Natural killer cell (primary cell): Measurements from ENCODE around the gene BCL2A1. TPM values are rescaled to one million over a fixed set of nuclear protein-coding genes. Genes with fewer than 3 reads are reported as not detected.
"Not testable (repeated sequence)": the region's sequence is repeated elsewhere in the genome, so short reads cannot be mapped to it uniquely, and the experiment has no call there.

Experiments used
- ATAC-seq, 3 donors: fragments of 150-1000 bp in 2 of 3; fragments of 200-7000 bp in 1 of 3; cut with Tn5 transposase; 1 replicate in 1 of 3; 2 replicates in 2 of 3; pipeline ENCODE4 v1.10.0; 2021; ENCODE audit warnings: mild to moderate bottlenecking in 2 of 3, moderate library complexity in 2 of 3
- DNase-seq, 2 donors: peaks; one replicate each; pipeline versions ENCODE4 v3.0.0 to v3.0.0-alpha.2; 2013 to 2021; ENCODE audit warnings: mixed read lengths in 1 of 2
- H3K27ac ChIP-seq: one replicate; pipeline ENCODE4 v1.5.1; 2013; ENCODE audit warnings: mild to moderate bottlenecking, low read length
- H3K27me3 ChIP-seq: one replicate; pipeline ENCODE4 v1.6.1; 2013; ENCODE audit warnings: low read length; ENCODE audit not compliant: control insufficient read depth, insufficient read depth
- H3K36me3 ChIP-seq: one replicate; pipeline ENCODE4 v1.6.1; 2013; ENCODE audit warnings: low read length; ENCODE audit not compliant: control insufficient read depth, insufficient read depth
- H3K4me1 ChIP-seq: one replicate; pipeline ENCODE4 v1.6.1; 2013; ENCODE audit warnings: low read length; ENCODE audit not compliant: control insufficient read depth, insufficient read depth
- H3K4me3 ChIP-seq: one replicate; pipeline ENCODE4 v1.5.1; 2013; ENCODE audit warnings: low read length
- H3K9me3 ChIP-seq: one replicate; pipeline ENCODE4 v1.6.1; 2013; ENCODE audit warnings: low read length; ENCODE audit not compliant: control insufficient read depth, insufficient read depth
- H3K27ac Mint-ChIP-seq, 2 donors: one replicate each; pipeline ENCODE4 v1.8.0; 2022; ENCODE audit warnings: mild to moderate bottlenecking in 2 of 2, mixed read lengths in 2 of 2, moderate library complexity in 1 of 2
- H3K27me3 Mint-ChIP-seq, 2 donors: one replicate each; pipeline ENCODE4 v1.8.0; 2022; ENCODE audit warnings: low read depth in 2 of 2, mixed read lengths in 2 of 2
- H3K36me3 Mint-ChIP-seq: one replicate; pipeline ENCODE4 v1.8.0; 2022; ENCODE audit warnings: mixed read lengths
- H3K4me1 Mint-ChIP-seq, 2 donors: one replicate each; pipeline ENCODE4 v1.8.0; 2022; ENCODE audit warnings: mixed read lengths in 2 of 2
- H3K4me3 Mint-ChIP-seq: one replicate; pipeline ENCODE4 v1.8.0; 2022; ENCODE audit warnings: mild to moderate bottlenecking, moderate library complexity, mixed read lengths
- H3K9me3 Mint-ChIP-seq, 2 donors: one replicate each; pipeline ENCODE4 v1.8.0; 2022; ENCODE audit warnings: mixed read lengths in 2 of 2
- WGBS: methylation state at CpG from one replicate; pipeline ENCODE4 v1.1.7; 2013; ENCODE audit warnings: missing lambda C conversion rate; ENCODE audit not compliant: insufficient coverage; 5-methylcytosine and 5-hydroxymethylcytosine counted together
- intact Hi-C: fragments of 100-400 bp; cut with micrococcal nuclease; formaldehyde crosslinking; loops from one replicate; pipeline ENCODE4 v1.14.2; 2022
- total RNA-seq, 4 donors: library from RNA; stranded (reverse); fragments of 120-200 nt in 1 of 4; gene quantifications; one replicate each; pipeline versions ENCODE4 v1.2.3 to v1.2.4, GENCODE V29; 2013 to 2022
- TF ChIP-seq, protein P1 (sequence below): fragments of 200-600 bp; IDR thresholded peaks from one replicate; pipeline ENCODE4 v1.8.0; 2022; ENCODE audit warnings: antibody characterized with exemption

Gene BCL2A1
- total RNA-seq, 3 donors from 2014 or later (not counting 1 experiment from before 2014, with no cell fraction given) = 16.5 to 61.3 (median 42.2) TPM

DNA sequence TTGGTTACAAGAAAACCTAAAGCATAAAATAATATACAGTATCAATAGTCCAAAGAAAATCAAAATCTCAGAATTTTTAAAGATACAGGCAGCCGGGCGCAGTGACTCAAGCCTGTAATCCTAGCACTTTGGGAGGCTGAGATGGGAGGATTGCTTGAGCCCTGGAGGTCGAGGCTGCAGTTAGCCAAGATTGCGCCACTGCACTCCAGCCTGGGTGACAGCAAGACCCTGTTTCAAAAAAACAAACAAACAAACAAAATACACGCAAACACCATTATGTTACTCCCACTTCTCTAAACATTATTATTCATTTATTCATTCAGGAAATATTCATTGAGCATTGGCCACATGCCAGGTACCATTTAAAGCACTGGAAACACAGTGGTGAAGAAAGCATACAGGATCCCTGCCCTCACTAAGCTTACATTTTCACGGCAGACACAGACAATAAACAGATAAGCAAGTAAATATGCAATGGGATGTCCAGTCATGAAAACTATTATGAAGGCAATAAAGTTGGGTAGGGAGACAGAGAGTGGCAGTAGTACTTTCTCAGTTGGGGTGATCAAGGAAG lies 6.7 kb downstream of the BCL2A1 start:
- peaks cover 17% of the 10 kb centered on the region for H3K4me1 ChIP-seq
- H3K4me1 Mint-ChIP-seq = peaks cover 16 to 30% of the 10 kb centered on the region in 2 donors
- no peak overlapping the region for H3K4me3 ChIP-seq
- H3K27me3 Mint-ChIP-seq = no peaks in the 10 kb centered on the region
- no peaks in the 10 kb centered on the region for H3K27me3 ChIP-seq
- intact Hi-C loops = no loop called here
- no peaks in the 10 kb centered on the region for H3K9me3 Mint-ChIP-seq
- H3K36me3 Mint-ChIP-seq = no peaks in the 10 kb centered on the region
- H3K27ac Mint-ChIP-seq = peak overlapping the region in 1 of 2 donors; percentile 51
- DNase-seq = no peak
- no peak overlapping the region for H3K27ac ChIP-seq
- no peaks in the 10 kb centered on the region for H3K36me3 ChIP-seq
- no peak for ATAC-seq
- H3K9me3 ChIP-seq = no peaks in the 10 kb centered on the region
- H3K4me3 Mint-ChIP-seq = no peak overlapping the region
- 99% methylated on average over 6 of the region's 6 CpGs for WGBS
- TF ChIP-seq, protein P1, sequence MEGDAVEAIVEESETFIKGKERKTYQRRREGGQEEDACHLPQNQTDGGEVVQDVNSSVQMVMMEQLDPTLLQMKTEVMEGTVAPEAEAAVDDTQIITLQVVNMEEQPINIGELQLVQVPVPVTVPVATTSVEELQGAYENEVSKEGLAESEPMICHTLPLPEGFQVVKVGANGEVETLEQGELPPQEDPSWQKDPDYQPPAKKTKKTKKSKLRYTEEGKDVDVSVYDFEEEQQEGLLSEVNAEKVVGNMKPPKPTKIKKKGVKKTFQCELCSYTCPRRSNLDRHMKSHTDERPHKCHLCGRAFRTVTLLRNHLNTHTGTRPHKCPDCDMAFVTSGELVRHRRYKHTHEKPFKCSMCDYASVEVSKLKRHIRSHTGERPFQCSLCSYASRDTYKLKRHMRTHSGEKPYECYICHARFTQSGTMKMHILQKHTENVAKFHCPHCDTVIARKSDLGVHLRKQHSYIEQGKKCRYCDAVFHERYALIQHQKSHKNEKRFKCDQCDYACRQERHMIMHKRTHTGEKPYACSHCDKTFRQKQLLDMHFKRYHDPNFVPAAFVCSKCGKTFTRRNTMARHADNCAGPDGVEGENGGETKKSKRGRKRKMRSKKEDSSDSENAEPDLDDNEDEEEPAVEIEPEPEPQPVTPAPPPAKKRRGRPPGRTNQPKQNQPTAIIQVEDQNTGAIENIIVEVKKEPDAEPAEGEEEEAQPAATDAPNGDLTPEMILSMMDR = no peak

DNA sequence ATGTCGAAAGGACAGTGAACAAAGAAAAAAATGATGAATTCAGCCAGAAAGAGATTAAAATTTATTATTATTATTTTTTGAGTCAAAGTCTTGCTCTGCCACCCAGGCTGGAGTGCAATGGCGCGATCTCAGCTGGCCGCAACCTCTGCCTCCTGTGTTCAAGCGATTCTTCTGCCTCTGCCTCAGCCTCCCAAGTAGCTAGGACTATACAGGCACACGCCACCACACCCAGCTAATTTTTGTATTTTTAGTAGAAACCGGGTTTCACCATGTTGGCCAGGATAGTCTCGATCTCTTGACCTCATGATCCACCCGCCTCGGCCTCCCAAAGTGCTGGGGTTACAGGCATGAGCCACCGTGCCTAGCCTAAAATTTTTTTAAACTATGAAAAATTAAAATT lies 8.1 kb downstream of the BCL2A1 start:
- H3K27ac ChIP-seq, H3K9me3 ChIP-seq, H3K36me3 ChIP-seq, intact Hi-C loops, DNase-seq, H3K36me3 Mint-ChIP-seq, ATAC-seq, H3K27ac Mint-ChIP-seq, H3K4me3 ChIP-seq, H3K4me1 ChIP-seq, H3K27me3 ChIP-seq, H3K9me3 Mint-ChIP-seq, H3K27me3 Mint-ChIP-seq, H3K4me3 Mint-ChIP-seq: not testable (repeated sequence)
- peaks cover 5 to 19% of the 10 kb centered on the region in 2 donors for H3K4me1 Mint-ChIP-seq
- WGBS = 99% methylated on average over 8 of the region's 11 CpGs

DNA sequence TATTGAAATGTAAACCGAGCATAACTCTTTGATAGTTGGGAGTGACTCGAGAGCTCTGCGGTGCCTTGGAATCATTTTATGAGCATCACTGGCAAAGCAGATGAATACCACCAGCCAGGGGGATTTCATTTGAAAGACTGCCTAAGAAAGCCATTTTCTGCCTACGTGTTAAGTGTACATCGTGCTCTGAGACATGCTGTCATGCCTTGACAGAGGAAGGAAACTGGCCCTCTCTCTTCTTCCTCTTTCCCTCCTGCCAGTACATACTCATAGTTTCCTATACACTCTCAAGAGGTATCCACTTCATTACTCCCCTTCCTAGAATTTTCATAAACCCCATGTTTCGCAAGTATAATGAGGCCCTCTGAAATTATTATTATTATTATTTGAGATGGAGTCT lies 8.8 kb downstream of the BCL2A1 start:
- TF ChIP-seq, protein P1 = no peak
- no peaks in the 10 kb centered on the region for H3K27me3 Mint-ChIP-seq
- peaks cover 3% of the 10 kb centered on the region for H3K4me1 ChIP-seq
- H3K27ac Mint-ChIP-seq = peak overlapping the region in 1 of 2 donors; percentile 57
- 72% methylated on average over 5 of the region's 6 CpGs for WGBS
- H3K36me3 ChIP-seq = no peaks in the 10 kb centered on the region
- H3K9me3 ChIP-seq = no peaks in the 10 kb centered on the region
- H3K27ac ChIP-seq = no peak overlapping the region
- H3K4me3 ChIP-seq = no peak overlapping the region
- intact Hi-C loops = no loop called here
- no peak overlapping the region for H3K4me3 Mint-ChIP-seq
- no peaks in the 10 kb centered on the region for H3K36me3 Mint-ChIP-seq
- no peaks in the 10 kb centered on the region for H3K9me3 Mint-ChIP-seq
- no peak for DNase-seq
- H3K27me3 ChIP-seq = no peaks in the 10 kb centered on the region
- ATAC-seq = peak in 1 of 3 donors; percentile 67
- peaks cover 0 to 15% of the 10 kb centered on the region in 2 donors for H3K4me1 Mint-ChIP-seq

DNA sequence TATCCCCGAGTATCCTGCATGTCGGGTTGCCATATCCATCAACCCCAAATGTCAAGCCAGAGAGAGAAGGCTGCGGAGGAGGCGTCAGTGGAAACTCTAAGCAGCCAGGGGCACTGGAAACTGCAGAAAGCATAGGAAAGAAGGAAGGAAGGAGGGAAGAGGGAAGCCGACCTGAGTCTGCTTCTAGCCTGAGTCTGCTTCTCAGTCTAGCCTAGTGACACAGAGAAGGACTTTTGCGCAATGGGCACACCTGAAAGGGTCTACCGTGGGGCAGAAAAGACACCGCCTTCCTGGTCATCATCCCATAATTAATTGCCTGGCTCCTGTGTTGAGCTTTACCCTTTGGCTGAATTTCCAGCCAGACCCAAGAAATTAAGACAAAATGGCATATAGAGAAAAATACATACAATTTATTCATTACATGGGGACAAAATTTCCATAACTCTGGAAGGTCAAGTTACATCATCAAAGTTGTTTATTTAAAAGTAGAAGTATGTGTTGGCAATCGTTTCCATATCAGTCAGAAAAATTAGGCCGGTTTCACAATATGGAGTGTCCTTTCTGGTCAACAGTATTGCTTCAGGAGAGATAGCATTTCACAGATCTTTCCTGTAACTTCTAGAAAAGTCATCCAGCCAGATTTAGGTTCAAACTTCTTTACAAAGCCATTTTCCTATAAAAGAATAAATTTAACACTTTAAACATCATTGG lies 10.3 kb downstream of the BCL2A1 start:
- TF ChIP-seq, protein P1 = no peak
- Mint-ChIP-seq H3K27me3 (no peaks in the 10 kb centered on the region), H3K4me3 (no peak overlapping the region), H3K36me3 (no peaks in the 10 kb centered on the region), H3K9me3 (no peaks in the 10 kb centered on the region), H3K4me1 (peaks cover 0 to 8% of the 10 kb centered on the region in 2 donors), H3K27ac (no peak overlapping the region)
- no peak for ATAC-seq
- H3K9me3 ChIP-seq = no peaks in the 10 kb centered on the region
- H3K4me3 ChIP-seq = no peak overlapping the region
- 89% methylated on average over 10 of the region's 10 CpGs for WGBS
- no peaks in the 10 kb centered on the region for H3K27me3 ChIP-seq
- intact Hi-C loops = no loop called here
- no peaks in the 10 kb centered on the region for H3K36me3 ChIP-seq
- H3K4me1 ChIP-seq = no peaks in the 10 kb centered on the region
- DNase-seq = no peak
- no peak overlapping the region for H3K27ac ChIP-seq
